Right renal pelvis (tissue), 4 donors: ENCODE data around the gene TACC3. TPM values are rescaled to one million over a fixed set of nuclear protein-coding genes. Genes with fewer than 3 reads are reported as not detected.

Experiments used
- DNase-seq, 4 donors: peaks; one replicate each; pipeline ENCODE4 v3.0.0-alpha.2; 2013; ENCODE audit warnings: low read depth in 4 of 4, low spot score in 3 of 4, missing footprints in 1 of 4
- polyA plus RNA-seq, 4 donors: library from polyadenylated mRNA; unstranded; fragments of 120-200 nt; gene quantifications; one replicate each; pipeline ENCODE4 v1.2.1, GENCODE V29; 2013; ENCODE audit not compliant: insufficient read length in 4 of 4

Gene TACC3
- polyA plus RNA-seq, 4 donors, result 37.1 to 45.6 (median 41.3) TPM

GRCh38 chr4:1756893-1757779 lies 35.8 kb downstream of the TACC3 start:
- no peak for DNase-seq

GRCh38 chr4:1757836-1758235 lies 36.5 kb downstream of the TACC3 start:
- no peak for DNase-seq

GRCh38 chr4:1758306-1759121 lies 37.2 kb downstream of the TACC3 start:
- DNase-seq, result no peak

GRCh38 chr4:1759170-1759817 lies 38.0 kb downstream of the TACC3 start:
- no peak for DNase-seq

GRCh38 chr4:1759818-1760223 lies 38.5 kb downstream of the TACC3 start:
- no peak for DNase-seq

- no peak for DNase-seq
Measured at GRCh38 chr4:1760521-1761071, 39.3 kb downstream of the TACC3 start.

GRCh38 chr4:1761130-1761689 lies 39.9 kb downstream of the TACC3 start:
- DNase-seq, result no peak

GRCh38 chr4:1762264-1763010 lies 41.1 kb downstream of the TACC3 start:
- no peak for DNase-seq

GRCh38 chr4:1763070-1763549 lies 41.8 kb downstream of the TACC3 start:
- DNase-seq, result no peak

- no peak for DNase-seq
Measured at GRCh38 chr4:1763550-1764080, 42.3 kb downstream of the TACC3 start.

- DNase-seq, result no peak
Measured at GRCh38 chr4:1764670-1765069, 43.3 kb downstream of the TACC3 start.

- no peak for DNase-seq
Measured at GRCh38 chr4:1765409-1766072, 44.2 kb downstream of the TACC3 start.

- DNase-seq, result no peak
Measured at GRCh38 chr4:1766106-1767060, 45.1 kb downstream of the TACC3 start.

- no peak for DNase-seq
Measured at GRCh38 chr4:1767061-1767769, 45.9 kb downstream of the TACC3 start.

- no peak for DNase-seq
Measured at GRCh38 chr4:1767770-1768366, 46.5 kb downstream of the TACC3 start.

- DNase-seq, result no peak
Measured at GRCh38 chr4:1768367-1769034, 47.2 kb downstream of the TACC3 start.
